Non-pigmented ciliary epithelial cell (primary cell): ENCODE data around the gene PTPRU.

Experiments
- DNase-seq: peaks from one replicate; pipeline ENCODE4 v3.0.0-alpha.2; 2010; ENCODE audit warnings: low read depth

The PTPRU gene

GRCh38 chr1:29235955-29236711 lies at the start of gene PTPRU:
Gene PTPRU (plus strand): TSS chr1:29236522. CDS start chr1:29236645, 123 bp downstream.
- no peak for DNase-seq

GRCh38 chr1:29186707-29187106 lies 49.6 kb upstream of the PTPRU start:
- no peak for DNase-seq

DNA sequence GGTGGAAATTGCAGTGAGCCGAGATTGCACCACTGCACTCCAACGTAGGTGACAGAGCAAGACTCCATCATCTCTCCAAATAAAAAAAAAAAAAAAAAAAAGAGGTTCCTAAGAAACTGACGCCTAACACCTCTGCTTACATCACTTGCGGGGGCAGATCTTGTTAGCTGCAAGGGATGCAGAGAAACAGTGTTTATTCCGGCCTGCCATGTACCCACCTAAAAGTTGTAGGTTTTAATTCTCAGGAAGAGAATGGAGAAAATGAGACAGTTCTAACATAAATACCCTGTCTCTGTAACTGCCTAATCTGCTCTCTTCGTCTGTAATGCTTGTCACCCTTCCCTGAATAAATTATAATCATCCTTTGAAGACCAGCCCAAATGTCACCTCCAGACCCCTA lies 45.6 kb upstream of the PTPRU start:
- no peak for DNase-seq

- DNase-seq = no peak
These were observed 42.4 kb upstream of the PTPRU start for GRCh38 chr1:29193879-29194455.

DNA sequence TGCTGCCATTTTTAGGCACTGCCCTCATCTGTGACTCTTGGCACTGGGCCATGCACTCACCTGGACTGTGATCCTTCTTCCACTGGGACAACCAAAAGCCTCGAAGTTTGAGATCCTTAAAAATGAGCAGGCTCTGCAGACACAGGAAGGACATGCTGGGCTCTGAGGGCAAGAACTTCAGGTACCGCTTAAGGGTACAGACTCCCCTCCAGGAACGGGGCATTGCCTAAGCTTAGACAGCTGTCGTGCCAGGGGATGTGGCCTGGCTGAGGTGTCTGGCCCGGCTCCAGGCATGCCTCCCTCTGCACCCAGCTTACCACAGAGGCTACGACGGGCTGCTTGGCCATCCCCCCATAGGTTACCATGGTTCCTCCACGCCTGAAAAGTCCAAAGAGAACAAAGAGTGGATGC lies 40.4 kb upstream of the PTPRU start:
- no peak for DNase-seq

GRCh38 chr1:29196863-29197589 lies 39.3 kb upstream of the PTPRU start:
- DNase-seq = peak; percentile 81

DNA sequence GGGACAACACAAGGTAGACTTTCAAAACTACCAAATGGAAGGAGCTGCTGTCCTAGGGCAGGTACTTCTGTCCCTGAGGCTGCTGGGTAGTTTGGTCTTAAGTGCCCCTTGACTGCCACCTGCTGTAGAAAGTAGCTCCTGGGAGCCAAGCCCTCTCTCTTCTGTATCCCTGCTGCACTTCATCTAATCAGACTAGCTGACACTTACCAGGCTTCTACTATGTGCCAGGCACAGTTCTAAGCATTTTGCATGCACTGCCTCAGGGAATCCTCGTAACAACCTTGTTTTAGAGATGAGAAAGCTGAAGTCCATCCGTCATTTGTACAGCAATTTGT lies 38.8 kb upstream of the PTPRU start:
- no peak for DNase-seq

DNA sequence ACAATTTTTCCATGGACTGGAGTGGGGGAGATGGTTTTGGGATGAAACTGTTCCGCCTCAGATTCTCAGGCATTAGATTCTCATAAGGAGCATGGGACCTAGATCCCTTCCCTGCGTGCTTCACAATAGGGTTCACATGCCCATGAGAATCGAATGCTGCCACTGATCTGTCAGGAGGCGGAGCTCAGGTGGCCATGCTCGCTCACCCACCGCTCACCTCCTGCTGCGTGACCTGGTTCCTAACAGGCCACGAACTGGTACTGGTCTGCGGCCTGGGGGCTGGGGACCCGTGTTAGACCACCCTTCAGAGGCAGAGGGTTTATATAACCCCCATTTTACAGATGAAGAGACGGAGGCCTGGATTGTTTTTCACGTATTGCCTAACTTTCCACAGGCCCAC lies 38.3 kb upstream of the PTPRU start:
- DNase-seq = no peak

- DNase-seq = no peak
These were observed 35.3 kb upstream of the PTPRU start for GRCh38 chr1:29200906-29201594.

DNA sequence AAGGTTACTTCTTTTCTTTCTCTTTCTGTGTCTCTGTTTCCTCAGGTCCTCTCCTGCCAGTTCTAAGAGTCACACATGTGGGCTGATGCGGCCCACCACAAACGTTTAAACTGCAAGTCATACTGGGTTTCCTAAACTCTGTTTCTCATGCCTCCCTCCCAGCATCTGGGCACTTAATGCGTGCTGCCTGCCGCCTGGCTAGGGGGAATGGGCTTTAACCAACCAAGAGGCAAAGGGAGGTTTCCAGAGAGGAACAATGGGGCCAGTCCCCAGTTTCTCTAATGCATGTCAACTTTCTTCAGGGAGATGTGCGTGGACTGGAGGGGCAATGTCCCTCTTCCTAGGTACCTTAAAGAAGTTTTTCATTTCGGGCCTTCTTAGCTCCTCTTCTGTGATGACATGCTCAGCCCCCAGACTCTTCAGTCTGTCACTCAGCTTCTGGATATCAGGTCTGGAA lies 34.7 kb upstream of the PTPRU start:
- DNase-seq = no peak

DNA sequence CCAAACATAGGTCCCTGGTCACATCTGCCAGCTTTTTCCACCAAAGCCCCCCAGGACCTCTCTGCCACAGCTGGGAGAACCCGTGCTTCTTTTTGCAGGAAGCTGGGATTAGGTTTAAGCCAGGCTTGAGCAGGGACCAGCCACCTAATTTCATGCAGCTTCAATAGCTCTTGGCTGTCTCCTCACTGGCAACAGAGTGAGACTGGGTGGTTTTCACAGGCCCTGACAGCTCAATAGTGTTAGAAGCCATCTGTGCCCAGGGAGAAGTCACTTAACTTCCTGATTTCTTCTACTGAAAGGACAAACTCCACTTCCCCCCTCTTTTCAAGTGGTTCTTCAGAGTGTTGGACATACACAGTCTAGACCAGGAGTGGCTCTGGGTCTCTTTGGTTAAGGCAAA lies 34.3 kb upstream of the PTPRU start:
- no peak for DNase-seq

- peak; percentile 98 for DNase-seq
These were observed 33.6 kb upstream of the PTPRU start for GRCh38 chr1:29202584-29203340.

DNA sequence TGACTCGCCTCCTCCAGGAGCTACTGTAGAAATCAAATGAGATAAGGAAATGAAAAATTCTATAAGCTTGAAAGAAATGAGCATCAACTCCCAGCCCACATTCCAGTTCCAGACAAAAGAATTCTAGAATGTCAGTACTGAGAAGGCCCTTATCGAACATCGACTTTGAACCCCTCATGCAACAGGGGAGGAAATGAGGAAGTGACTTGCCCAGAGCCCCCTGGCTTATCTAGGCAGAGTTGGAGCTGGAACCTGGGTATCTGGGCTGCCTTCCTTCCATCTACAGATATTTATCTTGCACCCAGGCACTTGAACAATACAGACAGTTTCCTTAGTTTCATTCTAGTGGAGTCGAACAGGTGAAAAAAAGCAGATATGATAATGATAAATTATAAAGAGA lies 27.9 kb upstream of the PTPRU start:
- no peak for DNase-seq

- DNase-seq = no peak
These were observed 27.1 kb upstream of the PTPRU start for GRCh38 chr1:29209173-29209572.

- no peak for DNase-seq
These were observed 25.8 kb upstream of the PTPRU start for GRCh38 chr1:29210278-29211085.

DNA sequence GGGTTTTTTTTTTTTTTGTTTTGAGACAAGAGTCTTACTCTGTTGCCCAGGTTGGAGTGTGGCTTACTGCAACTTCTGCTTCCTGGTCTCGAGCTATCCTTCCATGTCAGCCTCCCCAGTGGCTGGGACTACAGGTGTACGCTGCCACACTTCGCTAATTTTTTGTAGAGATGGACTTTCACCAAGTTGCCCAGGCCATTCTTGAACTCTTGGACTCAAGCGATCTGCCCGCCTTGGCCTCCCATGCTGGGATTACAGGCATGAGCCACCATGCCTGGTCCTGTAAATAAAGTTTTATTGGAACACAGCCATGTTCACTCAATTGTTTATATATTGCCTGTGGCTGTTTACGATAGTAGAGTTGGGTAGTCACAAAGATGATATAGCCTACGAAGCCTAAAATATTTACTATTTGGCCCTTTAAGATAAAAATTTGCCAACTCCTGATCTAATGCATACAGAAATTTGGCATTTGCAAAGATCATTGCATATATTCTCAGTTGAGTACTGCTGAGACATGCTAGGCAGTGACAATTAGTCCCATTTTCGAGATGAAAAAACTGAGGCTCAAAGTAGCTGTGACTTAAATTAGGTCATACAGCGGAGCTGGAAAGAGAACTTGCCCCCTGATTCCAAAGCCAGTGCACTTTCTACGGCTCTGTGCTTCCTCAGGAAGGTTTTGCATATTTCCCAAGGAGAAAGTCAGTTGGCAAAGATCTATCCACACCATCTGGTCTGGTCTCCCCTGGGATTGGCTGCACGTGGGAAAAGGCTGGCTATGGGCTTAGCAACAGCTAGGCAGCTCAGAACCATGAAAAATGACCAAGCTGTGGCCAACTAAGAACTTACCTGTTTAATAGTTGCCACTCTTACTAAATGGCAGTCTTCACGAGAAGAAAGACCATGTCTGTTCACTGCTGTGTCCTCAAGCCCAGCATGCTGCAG lies 25.0 kb upstream of the PTPRU start:
- no peak for DNase-seq

DNA sequence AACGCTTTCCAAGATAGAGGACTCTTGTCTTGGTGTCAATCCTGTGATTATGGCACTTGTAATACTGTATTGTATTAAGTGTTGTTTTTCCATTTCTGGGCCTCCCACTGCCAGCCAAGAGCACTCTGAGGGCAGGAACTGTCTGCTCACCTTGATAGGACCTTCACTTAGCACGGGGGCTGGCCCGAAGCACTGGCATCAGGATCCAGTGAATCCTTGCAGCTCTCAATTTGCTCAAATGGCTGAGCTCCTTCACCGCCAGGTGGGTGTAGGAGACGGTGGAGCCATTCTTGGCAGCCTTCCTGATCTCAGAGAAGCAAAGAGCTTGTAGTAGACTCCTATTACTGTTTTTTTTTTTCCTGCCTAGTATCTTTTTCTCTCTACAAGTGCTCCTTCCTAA lies 23.3 kb upstream of the PTPRU start:
- DNase-seq = no peak

DNA sequence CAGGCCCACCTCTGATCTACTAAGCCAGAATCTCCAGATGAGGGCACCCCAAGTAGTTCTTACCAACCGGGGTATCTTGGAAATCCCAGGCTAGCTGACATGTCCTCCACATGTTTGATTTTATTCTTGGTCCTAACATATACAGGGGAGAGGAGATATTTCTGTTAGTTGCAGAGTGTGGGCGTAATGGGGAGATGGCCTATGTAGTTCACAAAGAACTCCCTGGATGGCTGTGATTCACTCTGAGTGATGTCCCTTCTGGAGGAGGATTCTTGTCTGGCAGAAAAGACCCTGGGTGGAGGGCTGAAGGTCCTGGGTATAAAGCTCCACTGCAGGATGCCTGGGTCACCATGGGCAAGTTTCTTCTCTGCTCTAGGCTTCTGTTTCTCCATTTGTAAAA lies 18.7 kb upstream of the PTPRU start:
- no peak for DNase-seq

DNA sequence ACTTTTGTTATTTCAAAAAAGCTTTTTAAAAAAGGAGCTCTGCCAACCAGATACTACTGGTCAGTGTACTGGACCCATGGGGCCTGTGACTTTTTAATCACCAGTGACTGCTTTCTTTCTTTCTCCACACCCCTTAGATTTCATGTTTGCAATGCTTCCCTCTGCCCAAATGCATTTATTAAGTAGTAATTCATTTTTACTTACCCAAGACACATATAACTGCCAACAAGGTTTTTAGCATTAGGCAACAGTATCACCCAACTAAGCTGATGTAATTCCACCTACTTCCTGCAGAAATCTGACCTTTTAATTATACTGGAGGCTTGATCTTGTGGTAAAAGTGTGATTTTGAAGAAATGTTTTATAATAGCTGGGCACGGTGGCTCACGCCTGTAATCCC lies 18.1 kb upstream of the PTPRU start:
- DNase-seq = no peak

DNA sequence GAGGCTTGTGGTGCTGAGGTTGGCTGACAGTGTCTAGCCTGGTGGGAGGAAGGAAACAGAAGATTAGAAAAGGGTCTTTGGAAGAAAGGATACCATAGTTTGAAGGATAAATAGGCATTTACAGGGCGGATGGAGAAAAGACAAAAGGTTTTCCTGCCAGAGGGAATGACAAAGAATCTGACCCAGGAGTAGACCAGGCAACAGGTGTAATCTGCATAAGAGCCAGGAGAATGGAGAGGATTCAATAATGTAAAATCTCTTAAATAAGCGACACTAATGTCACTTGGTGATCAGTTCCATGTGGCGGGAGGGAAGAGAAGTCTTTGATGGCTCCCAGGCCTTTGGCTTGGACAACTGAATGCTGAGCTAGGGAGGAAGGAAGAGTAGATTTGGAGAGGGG lies 15.0 kb upstream of the PTPRU start:
- no peak for DNase-seq
